Stimulated activated CD8-positive, alpha-beta memory T cell treated with anti-CD3 and anti-CD28 coated beads, Interleukin-15, amount 100 ng/mL, for 4 hours (primary cell): ENCODE results near the gene KRTAP26-1.

ENCODE experiments used
- DNase-seq, 2 donors: peaks; one replicate each; pipeline ENCODE4 v3.0.0-alpha.2; 2020; ENCODE audit warnings: low read depth in 2 of 2

KRTAP26-1 gene

DNA sequence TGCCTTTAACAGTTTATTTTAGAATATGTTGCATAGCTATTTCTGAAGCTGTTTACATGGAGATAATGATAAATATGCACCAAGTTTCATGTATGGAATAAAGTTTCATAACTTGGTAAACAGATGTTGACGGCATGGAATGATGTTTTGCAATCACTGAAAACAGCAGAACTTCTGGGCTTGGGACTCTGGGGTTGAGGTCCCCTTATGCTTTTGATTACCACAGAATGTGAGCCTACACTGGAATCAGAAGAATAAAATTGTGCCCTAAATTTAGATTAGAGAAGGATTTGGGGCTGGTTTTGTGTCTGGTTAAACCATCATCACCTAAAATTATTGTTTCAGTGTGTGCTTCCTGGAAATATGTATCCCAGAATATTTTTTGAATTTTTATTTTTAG is 48.5 kb downstream of the KRTAP26-1 start:
- DNase-seq: no peak

DNA sequence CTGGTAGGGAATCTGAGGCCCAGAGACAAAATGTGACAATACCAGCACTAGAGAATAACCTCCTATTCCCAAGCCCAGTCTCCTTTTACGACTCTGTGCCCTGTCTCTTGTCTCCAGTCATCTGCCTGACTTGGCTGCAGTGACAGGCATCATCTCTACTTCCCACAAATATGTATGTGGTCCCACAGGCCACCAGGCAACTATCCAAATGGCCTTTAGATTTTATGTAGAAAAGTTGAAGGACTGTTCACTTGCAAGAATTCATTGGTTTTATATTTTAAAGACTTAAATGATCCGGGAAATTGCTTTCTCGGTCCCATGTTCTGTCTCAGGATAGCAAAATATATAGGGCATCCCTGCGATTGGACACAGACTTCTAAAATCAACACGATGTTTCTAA is 49.0 kb downstream of the KRTAP26-1 start:
- no peak for DNase-seq

DNA sequence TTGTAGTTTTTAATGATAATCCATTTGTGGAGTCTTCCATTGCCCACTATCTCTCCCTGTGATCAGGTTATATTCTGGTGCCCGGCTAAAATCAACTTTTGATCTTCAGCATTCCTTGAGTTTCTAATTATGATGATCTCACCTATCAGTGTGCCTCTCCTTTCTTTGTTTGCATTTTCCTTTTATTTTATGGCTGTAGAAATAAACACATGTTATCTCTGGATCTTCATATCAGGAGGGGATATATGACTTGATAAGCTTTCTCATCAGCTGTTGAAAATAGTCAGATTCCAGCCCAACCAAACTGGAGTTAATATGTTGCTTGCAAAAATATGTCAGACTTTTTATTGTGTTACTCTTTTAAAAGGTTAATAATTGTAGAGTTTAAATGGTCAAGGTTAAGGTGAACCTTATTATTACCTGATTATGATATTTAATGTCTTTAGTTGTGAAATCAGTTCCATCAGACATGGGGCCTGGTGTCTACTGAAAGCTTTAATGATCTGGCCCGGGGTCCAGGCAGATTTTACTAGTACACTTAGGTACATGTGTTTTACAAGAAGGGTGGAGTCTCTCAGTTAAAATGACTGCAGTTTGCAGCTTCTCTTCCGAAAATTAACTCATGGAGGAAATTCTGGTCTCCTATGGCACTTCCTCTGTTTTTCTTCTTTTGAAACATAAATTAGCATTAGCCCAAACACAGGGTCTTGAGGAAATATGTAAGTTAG is 50.1 kb downstream of the KRTAP26-1 start:
- no peak for DNase-seq
